Lung (tissue), 12 donors: ENCODE measurements around the gene RBBP9. TPM values are rescaled to one million over a fixed set of nuclear protein-coding genes. Genes with fewer than 3 reads are reported as not detected.

Experiments used
- ATAC-seq: fragments of 200-7000 bp; cut with Tn5 transposase; one replicate; pipeline ENCODE4 v1.9.1; 2020; ENCODE audit warnings: moderate number of reproducible peaks; ENCODE audit not compliant: insufficient read depth, low FRiP score
- DNase-seq, 3 donors: peaks; one replicate each; pipeline ENCODE4 v3.0.0-alpha.2; 2013 to 2017
- H3K27ac ChIP-seq, 2 donors: one replicate each; pipeline ENCODE4 v1.5.1; 2013; ENCODE audit warnings: mild to moderate bottlenecking in 2 of 2, moderate library complexity in 2 of 2, control low read depth in 1 of 2, inconsistent platforms in 1 of 2, low read depth in 1 of 2, low read length in 1 of 2
- H3K27me3 ChIP-seq, 3 donors: one replicate each; pipeline ENCODE4 v1.5.1; 2013; ENCODE audit warnings: low read length in 2 of 3; ENCODE audit not compliant: control insufficient read depth in 3 of 3, insufficient read depth in 3 of 3
- H3K36me3 ChIP-seq, 4 donors: one replicate each; pipeline ENCODE4 v1.5.1; 2013; ENCODE audit warnings: low read length in 4 of 4, mild to moderate bottlenecking in 1 of 4, moderate library complexity in 1 of 4; ENCODE audit not compliant: control insufficient read depth in 4 of 4, insufficient read depth in 4 of 4
- H3K4me1 ChIP-seq, 5 donors: one replicate each; pipeline ENCODE4 v1.5.1; 2013; ENCODE audit warnings: low read length in 5 of 5, mild to moderate bottlenecking in 2 of 5, moderate library complexity in 1 of 5; ENCODE audit not compliant: control insufficient read depth in 5 of 5, insufficient read depth in 5 of 5
- H3K4me3 ChIP-seq: one replicate; pipeline ENCODE4 v1.5.1; 2013; ENCODE audit warnings: mild to moderate bottlenecking, control low read depth, moderate library complexity
- H3K9ac ChIP-seq, 2 donors: one replicate each; pipeline ENCODE4 v1.5.1; 2013; ENCODE audit warnings: low read length in 2 of 2, control low read depth in 1 of 2; ENCODE audit not compliant: insufficient read depth in 1 of 2
- H3K9me3 ChIP-seq, 4 donors: one replicate each; pipeline ENCODE4 v1.5.1; 2013; ENCODE audit warnings: low read length in 3 of 4, mild to moderate bottlenecking in 1 of 4, moderate library complexity in 1 of 4; ENCODE audit not compliant: control insufficient read depth in 4 of 4, insufficient read depth in 3 of 4
- CTCF ChIP-seq: IDR thresholded peaks from 2 replicates; pipeline ENCODE4 v1.5.1; 2012; ENCODE audit warnings: mild to moderate bottlenecking; ENCODE audit errors: control extremely low read depth, extremely low read depth
- WGBS, 2 donors: extraction: QIAGEN DNeasy Blood & Tissue Kit; methylation state at CpG; one replicate each; pipeline ENCODE4 v1.1.7; 2013; 5-methylcytosine and 5-hydroxymethylcytosine counted together
- polyA plus RNA-seq, 2 donors: library from polyadenylated mRNA; stranded (reverse); fragments of 200-250 nt; gene quantifications; one replicate each; pipeline ENCODE4 v1.2.1, GENCODE V29; 2013
- total RNA-seq, 2 donors: library from RNA; depleted of rRNA in 1 of 2; stranded (reverse); fragments of >200 nt in 1 of 2; gene quantifications; one replicate each; pipeline ENCODE4 v1.2.1, GENCODE V29; 2014 to 2021
- donor health status: control.
- donor health status: control.
- donor health status: Bipolar disorder and iron deficiency.
- donor health status: healthy.
- donor health status: DM: yes; HTN: yes; CAD: no.

The RBBP9 gene
- total and polyA plus RNA-seq, 4 donors = 6.3 to 19.3 (median 10.3) TPM

GRCh38 chr20:18533491-18533890, 36.5 kb upstream of the RBBP9 start:
- Histone ChIP-seq H3K9ac (no peak overlapping the region), H3K36me3 (peaks cover 37 to 50% (median 43%) of the 10 kb centered on the region in 4 donors), H3K27me3 (no peaks in the 10 kb centered on the region), H3K27ac (no peak overlapping the region), H3K9me3 (no peaks in the 10 kb centered on the region), H3K4me1 (no peaks in the 10 kb centered on the region), H3K4me3 (no peak overlapping the region)
- TF ChIP-seq CTCF = no peak
- 42 to 69% methylated on average over 1 of the region's 1 CpG for whole genome bisulfite sequencing, 2 donors
- ATAC-seq = no peak
- no peak for DNase-seq

DNA sequence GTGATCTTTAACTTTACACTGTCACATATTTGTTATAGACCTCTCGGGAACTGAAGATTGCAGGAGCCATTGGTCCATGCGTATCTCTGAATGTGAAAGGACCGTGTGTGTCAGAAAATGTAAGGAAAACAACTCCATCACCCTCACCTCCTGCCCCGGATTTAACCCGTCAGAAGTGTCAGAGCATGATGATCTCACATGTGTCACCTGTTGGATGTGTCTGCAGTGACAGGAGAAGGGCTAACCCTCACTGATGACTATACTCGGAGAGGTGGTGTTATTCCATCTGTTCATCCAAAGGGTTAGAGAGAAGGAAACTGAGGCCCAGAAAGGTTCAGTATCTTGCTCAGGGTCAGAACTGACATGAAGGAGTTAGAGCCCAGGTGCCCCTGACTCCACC, 35.6 kb upstream of the RBBP9 start:
- Histone ChIP-seq H3K9ac (no peak overlapping the region), H3K9me3 (no peaks in the 10 kb centered on the region), H3K4me3 (no peak overlapping the region), H3K27ac (no peak overlapping the region), H3K4me1 (no peaks in the 10 kb centered on the region), H3K27me3 (no peaks in the 10 kb centered on the region), H3K36me3 (peaks cover 43 to 55% (median 50%) of the 10 kb centered on the region in 4 donors)
- TF ChIP-seq CTCF = no peak
- 82 to 90% methylated on average over 6 of the region's 6 CpGs for whole genome bisulfite sequencing, 2 donors
- DNase-seq = no peak
- ATAC-seq = no peak

DNA sequence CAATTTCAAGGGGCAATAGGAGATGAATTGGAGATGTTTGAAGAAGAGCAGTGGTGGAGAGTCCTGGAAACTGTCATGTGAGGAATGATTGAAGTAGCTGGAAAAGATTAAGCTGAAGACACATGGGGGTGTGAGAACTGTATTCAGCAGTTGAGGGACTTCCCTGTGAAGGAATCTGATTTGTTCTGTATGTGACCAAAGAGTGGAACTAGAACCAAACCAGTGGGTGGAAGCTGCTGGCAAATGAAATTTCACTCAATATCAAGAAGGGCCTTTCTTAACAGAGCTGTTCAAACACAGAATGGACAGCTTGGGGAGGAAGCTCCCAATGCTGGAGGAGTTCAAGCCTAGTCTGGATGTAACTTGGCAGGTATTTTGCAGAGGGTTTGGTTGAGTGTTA, 32.0 kb upstream of the RBBP9 start:
- Histone ChIP-seq H3K4me1 (no peaks in the 10 kb centered on the region), H3K27me3 (no peaks in the 10 kb centered on the region), H3K27ac (no peak overlapping the region), H3K9ac (no peak overlapping the region), H3K4me3 (no peak overlapping the region), H3K36me3 (peaks cover 55 to 70% (median 64%) of the 10 kb centered on the region in 4 donors), H3K9me3 (no peaks in the 10 kb centered on the region)
- no peak for ATAC-seq
- DNase-seq = no peak
- TF ChIP-seq CTCF = no peak

DNA sequence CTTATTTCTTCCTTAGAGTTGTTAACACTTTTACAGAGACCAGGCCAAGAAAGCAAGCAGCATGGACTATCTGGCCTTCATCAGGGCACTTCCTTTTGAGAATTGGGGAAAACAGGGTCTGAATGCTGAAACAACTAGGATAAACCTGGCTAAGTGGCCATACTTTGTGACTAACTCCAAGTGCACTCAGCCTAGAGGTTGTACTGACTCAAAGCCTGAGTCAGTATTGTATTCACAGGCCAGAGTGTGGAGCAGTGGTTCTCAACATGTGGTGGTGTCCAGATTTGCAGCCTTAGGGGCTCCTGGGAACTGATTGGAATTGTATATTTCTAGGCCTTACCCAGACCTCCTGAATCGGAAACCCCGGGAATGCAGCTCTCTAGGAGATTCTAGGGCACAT, 30.8 kb upstream of the RBBP9 start:
- Histone ChIP-seq H3K36me3 (peaks cover 48 to 63% (median 58%) of the 10 kb centered on the region in 4 donors), H3K9ac (no peak overlapping the region), H3K9me3 (no peaks in the 10 kb centered on the region), H3K4me1 (no peaks in the 10 kb centered on the region), H3K4me3 (no peak overlapping the region), H3K27me3 (no peaks in the 10 kb centered on the region), H3K27ac (no peak overlapping the region)
- 96 to 98% methylated on average over 2 of the region's 2 CpGs for WGBS, 2 donors
- no peak for ATAC-seq
- no peak for TF ChIP-seq CTCF
- no peak for DNase-seq
